Muscle layer of colon (tissue), 2 donors: Measurements from ENCODE around the gene CCDC187.
"Not testable (repeated sequence)": the region's sequence is repeated elsewhere in the genome, so short reads cannot be mapped to it uniquely, and the experiment has no call there.

ENCODE experiments used
- H3K27ac ChIP-seq: one replicate; pipeline ENCODE4 v1.7.0; 2013; ENCODE audit warnings: low read depth, mild to moderate bottlenecking, low read length, moderate library complexity
- H3K27me3 ChIP-seq, 2 donors: one replicate each; pipeline ENCODE4 v1.7.0; 2013; ENCODE audit warnings: low read length in 2 of 2, mild to moderate bottlenecking in 2 of 2; ENCODE audit not compliant: insufficient read depth in 2 of 2, control insufficient read depth in 1 of 2
- H3K36me3 ChIP-seq: one replicate; pipeline ENCODE4 v1.7.0; 2013; ENCODE audit warnings: mild to moderate bottlenecking, low read length; ENCODE audit not compliant: insufficient read depth
- H3K4me1 ChIP-seq: one replicate; pipeline ENCODE4 v1.7.0; 2013; ENCODE audit warnings: mild to moderate bottlenecking, low read length; ENCODE audit not compliant: insufficient read depth
- H3K4me3 ChIP-seq, 2 donors: one replicate each; pipeline ENCODE4 v1.7.0; 2013; ENCODE audit warnings: low read length in 2 of 2, low read depth in 1 of 2, mild to moderate bottlenecking in 1 of 2, moderate library complexity in 1 of 2
- H3K9ac ChIP-seq: one replicate; pipeline ENCODE4 v1.7.0; 2013; ENCODE audit warnings: low read length
- H3K9me3 ChIP-seq: one replicate; pipeline ENCODE4 v1.7.0; 2013; ENCODE audit warnings: mild to moderate bottlenecking, low read length
- donor health status: abdominal sarcoma.
- donor health status: Adenocarcinoma of cecum.

The CCDC187 gene

DNA sequence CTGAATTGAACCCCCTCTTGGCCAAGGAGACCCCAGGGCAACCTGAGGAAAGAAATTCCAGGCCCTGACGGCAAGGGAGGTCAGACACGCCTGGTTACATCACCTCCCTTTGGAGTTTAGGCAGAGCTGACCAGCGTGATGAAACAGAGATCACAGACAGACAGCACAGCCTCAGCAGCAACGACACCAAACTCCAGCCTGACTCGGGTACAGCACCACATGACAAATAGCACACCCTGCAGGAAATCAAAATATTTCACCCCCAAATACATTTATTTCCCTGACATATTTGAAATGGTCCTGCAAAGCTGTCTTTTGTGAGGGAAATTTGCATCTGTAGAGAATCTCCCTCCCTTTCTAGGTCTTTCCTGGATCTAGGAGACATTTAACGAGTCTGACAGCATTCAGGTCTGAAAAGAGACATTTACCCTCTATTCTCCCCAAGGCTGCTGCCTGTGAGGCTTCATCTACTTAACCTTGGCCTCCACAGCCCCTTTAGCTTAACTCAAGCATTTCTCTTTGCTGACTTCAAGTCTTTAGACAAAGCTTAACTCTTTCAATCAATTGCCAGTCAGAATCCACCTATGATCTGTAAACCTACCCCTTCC is 60.9 kb downstream of the CCDC187 start:
- no peak overlapping the region for H3K9ac ChIP-seq
- no peaks in the 10 kb centered on the region for H3K36me3 ChIP-seq
- H3K4me3 ChIP-seq: no peak overlapping the region
- no peaks in the 10 kb centered on the region for H3K27me3 ChIP-seq
- peaks cover 17% of the 10 kb centered on the region for H3K4me1 ChIP-seq
- no peak overlapping the region for H3K27ac ChIP-seq
- H3K9me3 ChIP-seq: no peaks in the 10 kb centered on the region

DNA sequence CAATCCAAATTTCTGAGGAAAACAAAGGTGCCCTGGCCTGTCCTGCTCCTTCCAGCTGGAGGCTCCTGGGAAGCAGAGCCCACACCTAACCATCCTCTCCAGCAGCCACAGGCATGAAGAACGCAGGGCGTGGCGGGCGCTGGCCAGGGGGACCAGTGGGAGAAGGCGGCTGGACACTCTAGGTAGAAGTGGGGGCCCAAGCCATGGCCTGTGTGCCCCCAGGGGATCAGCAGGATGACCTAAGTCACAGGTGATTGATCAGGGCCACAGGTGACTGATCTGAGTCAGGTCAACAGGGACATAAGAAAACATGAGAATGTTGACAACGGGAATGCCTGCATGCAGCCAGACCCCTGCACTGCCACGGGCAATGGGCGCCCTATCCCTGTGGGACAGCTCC is 61.6 kb downstream of the CCDC187 start:
- no peaks in the 10 kb centered on the region for H3K27me3 ChIP-seq
- no peaks in the 10 kb centered on the region for H3K36me3 ChIP-seq
- H3K9ac ChIP-seq: no peak overlapping the region
- peaks cover 17% of the 10 kb centered on the region for H3K4me1 ChIP-seq
- H3K27ac ChIP-seq: no peak overlapping the region
- no peak overlapping the region for H3K4me3 ChIP-seq
- H3K9me3 ChIP-seq: no peaks in the 10 kb centered on the region

DNA sequence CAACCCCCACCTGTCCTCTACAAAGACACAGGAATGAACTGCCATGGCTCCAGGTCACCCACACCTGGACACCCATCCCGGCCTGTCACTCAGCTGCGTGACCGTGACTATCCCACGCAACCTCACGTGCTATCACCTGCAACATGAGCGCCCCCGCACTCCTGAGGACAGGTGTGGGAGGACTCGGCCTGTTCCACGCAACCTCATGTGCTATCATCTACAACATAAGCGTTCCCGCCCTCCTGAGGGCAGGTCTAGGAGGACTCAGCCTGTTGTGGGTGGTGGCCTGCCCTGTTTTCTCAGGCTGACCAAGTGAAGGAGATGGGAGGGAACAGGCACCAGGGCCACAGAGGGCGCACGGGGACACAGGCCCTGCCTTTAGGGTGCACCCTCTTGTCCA is 62.4 kb downstream of the CCDC187 start:
- H3K9ac ChIP-seq: no peak overlapping the region
- H3K4me1 ChIP-seq: peaks cover 17% of the 10 kb centered on the region
- H3K36me3 ChIP-seq: no peaks in the 10 kb centered on the region
- no peak overlapping the region for H3K4me3 ChIP-seq
- H3K27ac ChIP-seq: no peak overlapping the region
- H3K9me3 ChIP-seq: no peaks in the 10 kb centered on the region
- H3K27me3 ChIP-seq: no peaks in the 10 kb centered on the region

DNA sequence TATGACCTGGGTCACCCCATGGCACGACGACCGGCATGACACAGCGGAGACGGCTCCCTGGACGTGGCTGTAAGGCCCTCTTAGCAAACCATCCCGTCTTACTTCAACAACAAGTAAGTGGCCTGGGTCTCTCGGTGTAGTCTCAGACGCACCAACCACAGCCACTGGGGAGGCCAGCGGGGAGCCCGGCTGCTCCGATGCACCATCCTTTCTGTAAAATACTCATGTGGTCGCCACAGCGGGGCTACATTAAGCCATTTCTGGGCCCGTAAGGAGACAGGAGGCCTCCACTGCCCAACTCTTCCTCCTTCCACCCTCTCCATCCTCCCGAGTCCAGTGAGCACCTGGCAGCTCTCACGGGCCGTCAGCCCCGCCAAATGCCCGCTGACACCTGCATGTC is 63.0 kb downstream of the CCDC187 start:
- Histone ChIP-seq H3K9me3 (no peaks in the 10 kb centered on the region), H3K4me1 (peaks cover 13% of the 10 kb centered on the region), H3K27me3 (no peaks in the 10 kb centered on the region), H3K36me3 (no peaks in the 10 kb centered on the region), H3K9ac (no peak overlapping the region), H3K27ac (no peak overlapping the region), H3K4me3 (no peak overlapping the region)

DNA sequence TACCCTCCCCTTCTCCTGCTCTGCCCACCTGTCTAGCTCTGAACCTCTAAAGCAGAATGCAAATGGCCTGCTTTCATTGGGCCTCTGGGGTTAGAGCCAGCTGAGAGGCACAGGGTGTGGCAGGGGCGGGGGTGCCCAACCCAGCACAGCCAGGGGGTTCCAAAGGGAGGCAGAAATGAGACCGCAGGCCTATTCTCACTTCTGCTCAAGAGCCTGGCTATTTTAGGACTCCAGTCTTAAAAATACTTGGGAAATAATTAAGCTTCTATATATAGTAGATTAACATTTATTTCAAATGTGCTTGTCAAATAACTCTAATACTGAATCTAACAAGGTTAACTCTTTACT is 63.9 kb downstream of the CCDC187 start:
- H3K27me3 ChIP-seq: no peaks in the 10 kb centered on the region
- H3K27ac ChIP-seq: no peak overlapping the region
- no peaks in the 10 kb centered on the region for H3K9me3 ChIP-seq
- peaks cover 5% of the 10 kb centered on the region for H3K36me3 ChIP-seq
- H3K9ac ChIP-seq: no peak overlapping the region
- H3K4me1 ChIP-seq: peaks cover 11% of the 10 kb centered on the region
- H3K4me3 ChIP-seq: no peak overlapping the region

DNA sequence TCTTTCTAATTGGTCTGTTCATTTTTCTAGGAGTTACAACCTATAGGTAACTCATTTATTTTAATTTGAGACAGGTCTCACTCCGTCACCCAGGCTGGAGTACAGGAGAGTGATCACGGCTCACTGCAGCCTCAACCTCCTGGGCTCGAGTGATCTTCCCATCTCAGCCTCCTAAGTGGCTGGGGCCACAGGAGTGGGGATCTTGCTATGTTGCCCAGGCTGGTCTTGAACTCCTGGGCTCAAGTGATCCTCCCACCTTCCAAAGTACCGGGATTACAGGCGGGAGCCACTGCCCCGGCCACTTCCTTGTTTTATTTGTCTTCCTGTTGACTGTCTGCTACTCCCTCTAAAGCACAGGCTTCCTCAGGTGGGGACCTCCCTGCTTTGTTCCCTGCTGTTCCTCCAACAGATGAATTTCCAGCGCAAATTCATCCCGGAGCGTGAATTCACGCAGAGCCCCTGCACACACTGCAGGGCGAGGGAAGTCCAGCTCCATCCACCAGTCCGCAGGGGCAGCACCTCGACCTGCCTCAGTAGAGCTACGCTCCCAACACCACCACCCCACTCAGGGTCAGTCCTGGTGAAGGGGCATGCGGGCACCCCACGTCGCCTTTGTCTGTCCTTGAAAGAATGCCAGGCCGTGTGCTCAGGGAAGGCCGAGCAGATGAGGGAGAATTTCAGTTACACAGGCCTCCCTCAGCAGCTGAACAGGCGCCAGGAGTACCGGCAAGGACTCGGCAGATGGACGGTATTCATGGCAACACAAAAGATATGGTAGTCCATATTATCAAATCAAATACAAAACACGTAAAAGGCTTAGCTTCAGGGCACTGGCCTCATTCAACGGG is 64.5 kb downstream of the CCDC187 start:
- Histone ChIP-seq H3K27me3 (no peaks in the 10 kb centered on the region), H3K9ac (no peak overlapping the region), H3K27ac (no peak overlapping the region), H3K9me3 (no peaks in the 10 kb centered on the region), H3K4me3 (no peak overlapping the region), H3K36me3 (peaks cover 5% of the 10 kb centered on the region), H3K4me1 (peaks cover 5% of the 10 kb centered on the region)

DNA sequence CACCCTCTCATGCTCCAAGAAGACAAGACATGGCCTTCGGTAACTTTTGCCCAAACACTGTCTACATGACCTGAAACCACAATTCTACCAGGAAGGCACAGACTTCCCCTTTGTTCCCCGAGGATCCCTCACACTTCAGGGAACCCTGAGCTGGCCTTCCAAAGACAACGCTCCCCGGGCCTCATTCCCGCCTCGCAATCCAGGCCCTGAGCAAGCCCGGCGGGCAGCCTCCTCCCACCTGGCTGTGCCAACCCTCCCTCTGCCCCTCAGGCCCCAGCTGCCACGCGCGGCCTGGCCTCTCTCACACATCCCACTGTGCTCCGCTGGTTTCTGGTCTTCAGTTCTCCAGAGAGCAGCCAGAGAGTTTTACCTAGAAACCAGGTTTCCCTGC is 65.6 kb downstream of the CCDC187 start:
- H3K9me3 ChIP-seq: no peaks in the 10 kb centered on the region
- H3K27me3 ChIP-seq: no peaks in the 10 kb centered on the region
- H3K27ac ChIP-seq: no peak overlapping the region
- no peak overlapping the region for H3K4me3 ChIP-seq
- H3K9ac ChIP-seq: no peak overlapping the region
- no peaks in the 10 kb centered on the region for H3K4me1 ChIP-seq
- H3K36me3 ChIP-seq: peaks cover 5% of the 10 kb centered on the region

DNA sequence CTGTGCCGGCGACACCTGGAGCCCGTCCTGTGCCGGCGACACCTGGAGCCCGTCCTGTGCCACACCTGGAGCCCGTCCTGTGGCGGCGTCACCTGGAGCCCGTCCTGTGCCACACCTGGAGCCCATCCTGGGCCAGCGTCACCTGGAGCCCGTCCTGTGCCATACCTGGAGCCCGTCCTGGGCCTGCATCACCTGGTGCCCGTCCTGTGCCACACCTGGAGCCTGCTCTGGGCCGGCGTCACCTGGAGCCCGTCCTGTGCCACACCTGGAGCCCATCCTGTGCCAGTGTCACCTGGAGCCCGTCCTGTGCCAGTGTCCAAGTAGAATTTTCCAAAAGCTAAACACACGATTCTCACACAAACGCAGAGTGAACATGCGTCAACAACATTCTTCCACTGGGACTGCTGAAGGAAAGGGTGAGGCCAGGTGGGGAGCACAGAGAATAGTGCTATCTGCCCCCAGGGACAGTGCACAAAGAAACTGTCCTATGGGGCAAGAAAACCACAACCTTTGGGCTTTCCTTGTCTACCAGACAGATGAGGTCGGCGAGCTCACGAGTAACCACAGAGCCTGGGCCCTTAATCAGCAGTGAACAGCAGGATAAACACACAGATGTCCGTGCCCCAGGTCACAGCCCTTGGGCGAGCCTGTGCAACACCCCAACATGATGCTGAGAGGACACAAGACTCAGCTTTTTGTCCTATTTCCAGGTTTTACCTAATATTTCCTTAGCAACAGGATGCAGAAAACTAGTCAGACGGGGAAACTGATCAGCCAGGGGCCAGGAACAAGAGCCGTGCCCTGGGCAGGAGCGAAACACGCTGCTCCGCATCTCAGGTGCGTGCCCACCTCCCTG is 66.2 kb downstream of the CCDC187 start:
- Histone ChIP-seq H3K9me3 (no peaks in the 10 kb centered on the region), H3K4me3 (no peak overlapping the region), H3K4me1 (no peaks in the 10 kb centered on the region), H3K9ac (no peak overlapping the region), H3K36me3 (peaks cover 5% of the 10 kb centered on the region), H3K27ac (no peak overlapping the region), H3K27me3 (no peaks in the 10 kb centered on the region)

DNA sequence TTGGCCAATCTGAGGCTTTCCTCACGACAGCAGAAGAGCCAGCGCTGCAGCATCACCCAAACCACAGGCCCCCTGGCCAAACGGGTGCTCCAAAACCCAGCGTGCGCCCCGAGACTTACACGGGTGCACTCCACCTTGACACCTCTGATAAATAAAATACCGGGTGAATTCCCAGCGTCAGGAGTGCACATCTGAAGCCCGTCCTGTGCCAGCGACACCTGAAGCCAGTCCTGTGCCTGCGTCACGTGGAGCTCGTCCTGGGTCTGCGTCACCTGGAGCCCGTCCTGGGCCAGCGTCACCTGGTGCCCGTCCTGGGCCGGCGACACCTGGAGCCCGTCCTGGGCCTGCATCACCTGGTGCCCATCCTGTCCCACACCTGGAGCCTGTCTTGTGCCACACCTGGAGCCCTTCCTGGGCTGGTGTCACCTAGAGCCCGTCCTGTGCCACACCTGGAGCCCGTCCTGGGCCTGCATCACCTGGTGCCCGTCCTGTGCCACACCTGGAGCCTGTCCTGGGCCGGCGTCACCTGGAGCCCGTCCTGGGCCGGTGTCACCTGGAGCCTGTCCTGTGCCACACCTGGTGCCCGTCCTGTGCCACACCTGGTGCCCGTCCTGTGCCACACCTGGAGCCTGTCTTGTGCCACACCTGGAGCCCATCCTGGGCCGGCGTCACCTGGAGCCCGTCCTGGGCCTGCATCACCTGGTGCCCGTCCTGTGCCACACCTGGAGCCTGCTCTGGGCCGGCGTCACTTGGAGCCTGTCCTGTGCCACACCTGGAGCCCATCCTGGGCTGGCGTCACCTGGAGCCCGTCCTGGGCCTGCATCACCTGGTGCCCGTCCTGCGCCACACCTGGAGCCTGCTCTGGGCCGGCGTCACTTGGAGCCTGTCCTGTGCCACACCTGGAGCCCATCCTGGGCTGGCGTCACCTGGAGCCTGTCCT is 67.2 kb downstream of the CCDC187 start:
- H3K27me3 ChIP-seq, H3K4me3 ChIP-seq, H3K9me3 ChIP-seq, H3K4me1 ChIP-seq, H3K9ac ChIP-seq, H3K27ac ChIP-seq, H3K36me3 ChIP-seq: not testable (repeated sequence)

DNA sequence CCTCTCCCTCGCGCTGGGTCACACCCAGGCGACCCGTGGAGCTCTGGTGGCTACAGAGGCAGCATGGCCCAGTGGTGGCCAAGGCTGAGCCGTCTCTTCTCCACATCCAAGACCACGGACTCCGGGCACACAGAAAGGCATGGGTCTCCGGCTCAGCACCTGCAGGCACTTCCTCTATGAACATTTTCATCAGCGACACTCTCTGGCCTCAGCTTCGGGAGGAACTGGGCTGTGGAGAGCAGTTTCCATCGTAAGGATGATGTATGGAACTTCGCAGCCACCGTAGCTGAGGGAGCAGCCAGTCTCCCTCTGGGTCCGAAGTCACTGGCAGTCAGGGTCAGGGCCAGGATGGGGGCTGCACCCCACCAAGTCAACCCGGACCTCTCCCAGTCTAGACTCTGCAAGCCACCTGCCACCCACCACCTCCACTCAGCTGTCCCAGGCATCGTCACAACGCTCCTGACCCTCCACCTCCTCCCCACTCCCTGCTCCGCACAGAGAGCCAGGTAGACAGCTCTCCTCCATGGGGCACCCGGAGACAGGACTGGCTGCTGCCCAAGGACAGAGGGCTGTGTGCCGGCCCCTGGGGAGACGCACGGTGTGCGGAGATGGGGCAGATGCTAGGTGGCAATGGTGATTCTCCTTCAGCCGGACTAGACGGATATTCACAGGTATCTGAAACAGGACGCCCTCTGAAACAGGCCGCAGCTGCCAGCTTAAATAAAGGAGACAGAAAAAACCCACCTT is 68.0 kb downstream of the CCDC187 start:
- Histone ChIP-seq H3K27ac (no peak overlapping the region), H3K36me3 (peaks cover 5% of the 10 kb centered on the region), H3K9me3 (no peaks in the 10 kb centered on the region), H3K4me3 (no peak overlapping the region), H3K27me3 (no peaks in the 10 kb centered on the region), H3K9ac (no peak overlapping the region), H3K4me1 (no peaks in the 10 kb centered on the region)
